Mesendoderm (in vitro differentiated cells): ENCODE results near the gene SESTD1.

Experiments
- DNase-seq: peaks from one replicate; pipeline ENCODE4 v3.0.0; 2013
- H2AK5ac ChIP-seq: 2 replicates; pipeline ENCODE4 v1.6.1; 2013; ENCODE audit warnings: low read length, inconsistent platforms
- H2BK120ac ChIP-seq: 2 replicates; pipeline ENCODE4 v1.6.1; 2013; ENCODE audit warnings: low read depth, mild to moderate bottlenecking, low read length, moderate library complexity, mixed read lengths
- H2BK15ac ChIP-seq: replicated peaks from 2 replicates; pipeline ENCODE4 v1.6.1; 2013; ENCODE audit warnings: low read depth, mild to moderate bottlenecking, moderate library complexity
- H2BK5ac ChIP-seq: 2 replicates; pipeline ENCODE4 v1.6.1; 2013; ENCODE audit warnings: low read length, inconsistent platforms
- H3K18ac ChIP-seq: 2 replicates; pipeline ENCODE4 v1.6.1; 2013; ENCODE audit warnings: mild to moderate bottlenecking, low read length, mixed read lengths
- H3K23ac ChIP-seq: one replicate; pipeline ENCODE4 v1.6.1; 2013; ENCODE audit warnings: low read length
- H3K27ac ChIP-seq: 2 replicates; pipeline ENCODE4 v1.5.1; 2013; ENCODE audit warnings: low read depth, mild to moderate bottlenecking, inconsistent platforms, low read length, moderate library complexity
- H3K27me3 ChIP-seq: 2 replicates; pipeline ENCODE4 v1.6.1; 2013; ENCODE audit warnings: low read length, control low read depth, mild to moderate bottlenecking, inconsistent platforms; ENCODE audit not compliant: insufficient read depth, poor library complexity
- H3K36me3 ChIP-seq: 2 replicates; pipeline ENCODE4 v1.6.1; 2013; ENCODE audit warnings: low read length, inconsistent platforms; ENCODE audit not compliant: control insufficient read depth, insufficient read depth
- H3K4ac ChIP-seq: one replicate; pipeline ENCODE4 v1.6.1; 2013; ENCODE audit warnings: low read depth, mild to moderate bottlenecking, low read length, moderate library complexity
- H3K4me1 ChIP-seq: 2 replicates; pipeline ENCODE4 v1.6.1; 2013; ENCODE audit warnings: low read depth, low read length, inconsistent platforms; ENCODE audit not compliant: control insufficient read depth
- H3K4me2 ChIP-seq: 2 replicates; pipeline ENCODE4 v1.6.1; 2013; ENCODE audit warnings: low read length
- H3K4me3 ChIP-seq: 2 replicates; pipeline ENCODE4 v1.5.1; 2013; ENCODE audit warnings: mild to moderate bottlenecking, low read length
- H3K56ac ChIP-seq: one replicate; pipeline ENCODE4 v1.6.1; 2013; ENCODE audit warnings: low read length
- H3K79me1 ChIP-seq: 2 replicates; pipeline ENCODE4 v1.6.1; 2013; ENCODE audit warnings: low read length, inconsistent platforms
- H3K79me2 ChIP-seq: 2 replicates; pipeline ENCODE4 v1.6.1; 2013; ENCODE audit warnings: mild to moderate bottlenecking, low read length; ENCODE audit not compliant: control insufficient read depth, insufficient read depth
- H3K9ac ChIP-seq: 2 replicates; pipeline ENCODE4 v1.6.1; 2013; ENCODE audit warnings: low read length, inconsistent platforms
- H4K5ac ChIP-seq: one replicate; pipeline ENCODE4 v1.6.1; 2013; ENCODE audit warnings: low read length
- H4K8ac ChIP-seq: one replicate; pipeline ENCODE4 v1.6.1; 2013; ENCODE audit warnings: low read depth, mild to moderate bottlenecking, control low read depth, low read length, moderate library complexity
- WGBS: extraction: QIAGEN DNeasy Blood & Tissue Kit; methylation state at CpG from one replicate; pipeline ENCODE4 v1.1.7; 2013; ENCODE audit warnings: low lambda C conversion rate, missing lambda C conversion rate; ENCODE audit not compliant: insufficient coverage; ENCODE audit errors: extremely low coverage; 5-methylcytosine and 5-hydroxymethylcytosine counted together

SESTD1 gene

GRCh38 chr2:179106676-179107428 is 157.8 kb downstream of the SESTD1 start:
- Histone ChIP-seq H3K79me1 (no peaks in the 10 kb centered on the region), H2BK5ac (no peak overlapping the region), H2AK5ac (no peak overlapping the region), H3K79me2 (no peaks in the 10 kb centered on the region), H3K4ac (no peak overlapping the region), H3K27me3 (no peaks in the 10 kb centered on the region), H3K4me1 (no peaks in the 10 kb centered on the region), H3K23ac (no peak overlapping the region), H3K4me2 (no peak overlapping the region), H4K5ac (no peak overlapping the region), H3K56ac (no peak overlapping the region), H4K8ac (no peak overlapping the region), H3K36me3 (no peaks in the 10 kb centered on the region), H2BK15ac (no peak overlapping the region), H3K4me3 (no peak overlapping the region), H3K18ac (no peak overlapping the region), H3K27ac (no peak overlapping the region), H3K9ac (no peak overlapping the region), H2BK120ac (no peak overlapping the region)
- peak; percentile 8 for DNase-seq
- no CpG with 5 or more reads among the region's 3 CpGs for WGBS

- no peak overlapping the region for H3K18ac ChIP-seq
- no peak overlapping the region for H3K4ac ChIP-seq
- H2BK120ac ChIP-seq: no peak overlapping the region
- H3K4me1 ChIP-seq: no peaks in the 10 kb centered on the region
- H3K79me1 ChIP-seq: no peaks in the 10 kb centered on the region
- H3K36me3 ChIP-seq: no peaks in the 10 kb centered on the region
- no peak overlapping the region for H3K27ac ChIP-seq
- H2AK5ac ChIP-seq: no peak overlapping the region
- H3K4me3 ChIP-seq: no peak overlapping the region
- no peak overlapping the region for H3K4me2 ChIP-seq
- H3K9ac ChIP-seq: no peak overlapping the region
- H3K27me3 ChIP-seq: no peaks in the 10 kb centered on the region
- H3K79me2 ChIP-seq: no peaks in the 10 kb centered on the region
- no peak overlapping the region for H3K23ac ChIP-seq
- H3K56ac ChIP-seq: no peak overlapping the region
- DNase-seq: no peak
- WGBS: no CpG with 5 or more reads among the region's 4 CpGs
- H4K8ac ChIP-seq: no peak overlapping the region
- no peak overlapping the region for H2BK5ac ChIP-seq
- no peak overlapping the region for H4K5ac ChIP-seq
- H2BK15ac ChIP-seq: no peak overlapping the region
These were observed 158.3 kb downstream of the SESTD1 start for GRCh38 chr2:179106342-179106675.

GRCh38 chr2:179104736-179105135 is 159.9 kb downstream of the SESTD1 start:
- H3K4me1 ChIP-seq: no peaks in the 10 kb centered on the region
- WGBS: no CpG with 5 or more reads among the region's 2 CpGs

GRCh38 chr2:179098080-179098689 is 166.4 kb downstream of the SESTD1 start:
- Histone ChIP-seq H3K79me1 (no peaks in the 10 kb centered on the region), H2BK120ac (no peak overlapping the region), H3K4ac (no peak overlapping the region), H3K4me1 (no peaks in the 10 kb centered on the region), H3K9ac (no peak overlapping the region), H3K4me2 (no peak overlapping the region), H3K4me3 (no peak overlapping the region), H4K8ac (no peak overlapping the region), H2AK5ac (no peak overlapping the region), H2BK15ac (no peak overlapping the region), H3K79me2 (no peaks in the 10 kb centered on the region), H3K56ac (no peak overlapping the region), H2BK5ac (no peak overlapping the region), H4K5ac (no peak overlapping the region), H3K27me3 (no peaks in the 10 kb centered on the region), H3K18ac (no peak overlapping the region), H3K36me3 (no peaks in the 10 kb centered on the region), H3K27ac (no peak overlapping the region), H3K23ac (no peak overlapping the region)
- WGBS: no CpG with 5 or more reads among the region's 4 CpGs
- DNase-seq: no peak

More at GRCh38 chr2:179104736-179105135, 159.9 kb downstream of the SESTD1 start:
- H3K79me2 ChIP-seq: no peaks in the 10 kb centered on the region
- H2BK15ac ChIP-seq: no peak overlapping the region
- H3K4me2 ChIP-seq: no peak overlapping the region
- no peak overlapping the region for H2AK5ac ChIP-seq
- H3K4ac ChIP-seq: no peak overlapping the region
- no peak overlapping the region for H4K8ac ChIP-seq
- H3K56ac ChIP-seq: no peak overlapping the region
- DNase-seq: no peak
- H3K4me3 ChIP-seq: no peak overlapping the region
- H3K23ac ChIP-seq: no peak overlapping the region
- H2BK120ac ChIP-seq: no peak overlapping the region
- no peaks in the 10 kb centered on the region for H3K27me3 ChIP-seq
- no peak overlapping the region for H3K27ac ChIP-seq
- H4K5ac ChIP-seq: no peak overlapping the region
- no peak overlapping the region for H3K18ac ChIP-seq
- H3K79me1 ChIP-seq: no peaks in the 10 kb centered on the region
- no peak overlapping the region for H2BK5ac ChIP-seq
- no peaks in the 10 kb centered on the region for H3K36me3 ChIP-seq
- no peak overlapping the region for H3K9ac ChIP-seq

- WGBS: no CpG with 5 or more reads among the region's 1 CpG
These were observed 167.5 kb downstream of the SESTD1 start for GRCh38 chr2:179097131-179097530.

More at GRCh38 chr2:179097131-179097530, 167.5 kb downstream of the SESTD1 start:
- H3K27ac ChIP-seq: no peak overlapping the region
- no peak overlapping the region for H4K5ac ChIP-seq
- no peak overlapping the region for H3K4me3 ChIP-seq
- no peaks in the 10 kb centered on the region for H3K79me2 ChIP-seq
- no peak overlapping the region for H3K23ac ChIP-seq
- no peak overlapping the region for H2BK5ac ChIP-seq
- no peak overlapping the region for H4K8ac ChIP-seq
- no peaks in the 10 kb centered on the region for H3K4me1 ChIP-seq
- H3K9ac ChIP-seq: no peak overlapping the region
- no peak overlapping the region for H2AK5ac ChIP-seq
- H3K79me1 ChIP-seq: no peaks in the 10 kb centered on the region
- no peak overlapping the region for H2BK15ac ChIP-seq
- H3K36me3 ChIP-seq: no peaks in the 10 kb centered on the region
- no peak overlapping the region for H3K56ac ChIP-seq
- H3K18ac ChIP-seq: no peak overlapping the region
- no peak overlapping the region for H3K4me2 ChIP-seq
- no peak overlapping the region for H3K4ac ChIP-seq
- no peak overlapping the region for H2BK120ac ChIP-seq
- DNase-seq: no peak
- no peaks in the 10 kb centered on the region for H3K27me3 ChIP-seq
